HG03575 (cell line): ENCODE measurements around the gene ZBTB39.
"Not testable (repeated sequence)": the region's sequence is repeated elsewhere in the genome, so short reads cannot be mapped to it uniquely, and the experiment has no call there.

ENCODE experiments used
- ATAC-seq: cut with Tn5 transposase; IDR thresholded peaks from one replicate; pipeline ENCODE4 v1.9.1; 2021; ENCODE audit not compliant: unreplicated experiment, insufficient number of reproducible peaks, low FRiP score; ENCODE audit errors: extremely low read depth

The ZBTB39 gene

DNA sequence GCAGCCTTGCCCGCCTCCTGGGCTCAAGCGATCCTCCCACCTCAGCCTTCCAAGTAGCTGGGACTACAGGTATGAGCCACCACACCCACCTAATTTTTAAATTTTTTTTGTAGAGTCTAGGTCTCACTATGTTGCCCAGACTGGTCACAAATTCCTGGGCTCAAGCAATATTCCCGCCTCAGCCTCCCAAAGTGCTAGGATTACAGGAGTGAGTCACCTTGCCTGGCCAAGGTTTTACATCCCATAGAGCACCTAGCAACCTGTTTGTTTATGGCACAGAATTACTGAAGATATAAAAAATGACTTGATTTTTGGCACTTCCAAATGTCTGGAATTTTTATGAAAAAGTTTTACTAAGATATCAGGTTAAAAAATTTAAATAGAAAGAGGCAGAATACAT is 27.1 kb upstream of the ZBTB39 start:
- ATAC-seq, result no peak

DNA sequence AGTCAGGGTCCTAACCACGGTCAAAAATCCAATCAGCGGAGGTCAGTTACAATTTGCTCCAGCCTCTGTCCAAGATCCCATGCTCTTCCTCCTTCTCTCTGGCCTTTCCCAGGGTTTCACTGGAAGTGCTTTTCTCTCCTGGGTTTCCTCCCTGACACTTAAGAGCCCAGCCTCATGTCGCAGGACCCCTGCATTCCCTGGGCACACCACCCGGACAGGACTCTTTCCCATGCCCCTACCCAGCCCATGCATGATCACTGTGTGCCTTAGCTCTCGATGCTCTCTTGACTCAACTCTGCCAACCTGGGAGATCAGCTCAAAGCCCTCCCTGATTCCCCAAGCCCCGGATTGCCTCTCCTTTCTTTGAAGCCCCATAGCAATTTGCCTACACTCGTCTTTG is 25.4 kb upstream of the ZBTB39 start:
- no peak for ATAC-seq

DNA sequence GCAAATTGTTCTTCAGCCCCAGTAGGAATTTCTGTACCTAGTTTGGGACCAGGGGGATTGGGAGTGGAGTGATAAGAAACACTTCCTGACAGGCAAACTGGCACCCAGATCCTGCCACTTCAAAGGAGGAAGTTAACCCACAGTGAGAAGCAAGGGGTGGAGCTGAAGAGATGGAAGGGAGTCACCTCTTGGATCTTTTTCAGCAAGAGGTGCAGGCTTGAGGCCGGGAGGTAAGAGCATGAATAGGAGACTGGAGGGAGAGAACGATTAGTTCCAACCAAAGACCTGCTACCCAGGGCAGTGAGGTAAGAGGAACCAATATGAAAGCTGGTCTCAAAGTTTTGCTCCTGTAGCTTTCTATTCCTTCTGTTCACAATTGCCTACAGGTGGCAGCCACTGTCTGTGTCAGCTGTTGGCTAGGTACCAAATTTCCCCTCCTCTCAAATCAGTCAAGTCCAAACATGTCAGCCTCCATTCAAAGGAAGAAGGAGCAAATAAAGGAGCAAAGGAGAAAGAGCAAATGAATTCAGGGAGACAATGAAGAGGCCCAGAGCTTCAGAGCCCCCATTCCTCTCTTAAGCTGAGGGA is 24.9 kb upstream of the ZBTB39 start:
- no peak for ATAC-seq

DNA sequence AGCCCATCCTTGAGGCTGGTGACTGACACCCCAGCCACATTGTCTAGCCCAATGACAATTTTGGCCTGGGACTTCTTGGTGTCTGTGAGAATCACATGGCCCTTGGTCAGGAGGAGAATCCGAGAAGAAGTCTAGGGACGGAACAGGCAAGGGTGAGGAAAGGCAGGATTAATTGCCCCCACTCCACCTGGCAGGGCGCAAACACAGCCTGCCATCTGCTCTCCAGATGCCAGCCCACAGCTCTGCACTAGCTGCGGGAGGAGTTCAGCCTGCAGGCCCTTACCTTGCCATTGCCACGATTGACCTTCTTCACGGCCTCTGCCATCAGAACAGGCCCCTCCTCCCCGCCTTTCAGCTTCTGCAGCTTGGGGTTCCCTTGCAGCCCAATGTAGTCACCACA is 23.1 kb upstream of the ZBTB39 start:
- ATAC-seq, result no peak

DNA sequence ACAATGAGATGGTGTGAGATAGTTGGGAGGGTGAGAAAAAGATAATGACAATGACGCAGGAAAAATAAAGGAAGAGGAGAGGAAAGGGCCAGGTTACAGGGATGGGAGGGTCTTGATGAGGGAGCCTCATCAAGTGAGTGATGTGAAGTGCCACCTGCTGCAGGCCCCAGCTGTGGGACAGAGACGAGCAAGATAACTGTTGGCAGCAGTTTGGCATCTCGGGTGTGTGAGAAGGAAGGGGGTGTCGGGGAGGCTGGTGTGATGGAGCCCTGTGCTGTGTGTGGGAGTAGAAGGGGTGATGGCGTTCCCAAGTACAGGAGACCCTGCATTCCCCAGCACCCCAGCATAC is 21.4 kb upstream of the ZBTB39 start:
- no peak for ATAC-seq

DNA sequence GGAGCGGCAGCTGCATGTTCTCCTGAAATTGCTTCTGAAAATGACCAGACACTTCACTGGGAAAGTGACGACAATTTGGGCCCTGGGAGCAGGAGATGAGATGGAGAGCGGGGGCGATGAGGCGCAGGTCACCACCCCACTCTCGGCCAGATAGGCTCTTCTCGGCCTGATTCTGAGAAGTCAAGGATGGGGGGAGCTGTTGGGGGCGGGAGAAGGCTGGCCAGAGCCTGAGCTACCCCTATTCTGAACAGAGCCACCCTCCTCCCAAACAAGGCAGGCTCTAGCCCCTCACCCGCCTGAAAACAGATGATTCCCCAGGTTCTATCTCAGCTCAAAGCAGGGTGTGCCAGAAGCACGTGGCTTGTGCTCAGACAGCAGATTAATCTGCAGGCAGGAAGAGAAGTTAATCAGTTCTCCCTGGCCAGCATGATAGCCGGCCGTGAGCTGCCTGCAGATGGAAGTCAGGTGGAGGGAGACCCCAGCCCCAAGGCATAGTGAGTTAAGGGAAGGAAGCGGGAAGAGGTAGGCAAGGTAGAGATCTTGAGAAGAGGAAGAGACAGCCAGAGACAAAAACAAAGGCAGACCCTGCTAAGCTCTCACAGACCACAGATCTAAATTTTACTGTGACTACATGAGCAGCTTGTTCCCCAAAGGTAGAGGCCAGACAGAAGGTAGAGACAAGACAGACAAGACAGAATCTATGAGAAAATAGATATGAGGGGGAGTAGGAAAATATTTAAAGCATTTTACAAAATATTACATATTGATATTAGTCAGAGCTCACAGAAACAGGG is 20.9 kb upstream of the ZBTB39 start:
- no peak for ATAC-seq

DNA sequence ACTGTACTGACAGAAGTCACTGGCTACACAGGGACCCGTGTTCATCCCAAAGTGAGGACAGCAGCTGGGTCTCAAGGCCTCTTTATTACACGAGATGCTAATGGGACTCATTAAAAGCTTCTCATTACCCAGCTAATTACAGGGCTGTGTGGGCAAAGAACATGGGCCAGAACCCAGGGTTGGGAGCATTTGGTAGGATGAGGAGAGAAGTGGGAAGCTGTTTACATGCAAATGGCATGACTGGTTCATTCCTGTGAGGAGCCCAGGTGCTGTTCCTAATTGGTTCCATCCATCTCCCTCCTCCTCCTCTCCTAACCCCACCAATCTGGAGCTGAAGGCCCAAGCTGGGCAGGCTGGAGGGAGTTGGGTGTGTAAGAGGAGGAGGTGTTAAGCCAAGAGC is 18.9 kb upstream of the ZBTB39 start:
- no peak for ATAC-seq

DNA sequence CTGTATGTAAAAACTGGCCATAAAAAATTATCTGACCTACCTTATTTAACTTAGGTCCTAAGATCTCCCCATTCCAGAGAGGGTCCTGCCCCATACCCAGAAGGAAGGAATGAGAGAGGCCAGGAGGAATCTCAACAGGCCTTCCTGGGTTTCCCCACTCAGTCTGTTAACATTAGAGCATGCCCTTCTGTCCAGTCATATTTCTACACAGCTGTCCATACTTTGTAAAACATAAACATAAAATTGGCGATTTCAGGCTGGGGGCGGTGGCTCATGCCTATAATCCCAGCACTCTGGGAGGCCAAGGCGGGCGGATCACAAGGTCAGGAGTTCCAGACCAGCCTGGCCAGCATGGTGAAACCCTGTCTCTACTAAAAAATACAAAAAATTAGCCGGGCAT is 16.0 kb upstream of the ZBTB39 start:
- not testable (repeated sequence) for ATAC-seq

DNA sequence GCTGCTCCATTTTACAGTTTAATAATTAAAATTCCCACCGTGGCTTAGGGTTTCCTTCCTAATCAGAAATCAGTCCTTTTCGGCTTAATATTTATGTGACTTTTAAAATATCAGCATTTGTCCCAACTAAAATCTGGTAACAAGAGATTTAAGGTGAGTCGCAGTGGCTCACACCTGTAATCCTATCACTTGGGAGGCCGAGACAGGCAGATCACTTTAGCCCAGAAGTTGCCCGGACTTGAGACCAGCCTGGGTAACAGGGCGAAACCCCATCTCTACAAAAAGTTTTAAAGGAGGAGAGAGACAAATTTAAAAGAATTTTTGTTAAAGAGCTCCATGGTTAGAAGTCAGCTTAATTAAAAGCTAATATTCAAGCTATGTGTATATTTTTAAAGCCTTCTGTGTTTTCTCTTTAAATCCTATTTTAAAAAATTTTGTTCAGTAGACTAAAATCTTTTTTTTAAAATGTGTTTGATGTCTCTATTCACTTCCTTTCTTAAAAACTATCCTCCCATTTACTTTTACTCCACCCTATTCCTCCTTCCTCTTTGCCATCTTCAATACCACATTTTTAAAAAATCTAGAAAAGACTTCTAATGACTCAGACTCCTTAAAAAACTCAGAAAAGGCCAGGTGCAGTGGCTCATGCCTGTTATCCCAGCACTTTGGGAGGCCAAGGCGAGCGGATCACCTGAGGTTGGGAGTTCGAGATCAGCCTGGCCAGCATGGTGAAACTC is 13.8 kb upstream of the ZBTB39 start:
- ATAC-seq, result no peak

DNA sequence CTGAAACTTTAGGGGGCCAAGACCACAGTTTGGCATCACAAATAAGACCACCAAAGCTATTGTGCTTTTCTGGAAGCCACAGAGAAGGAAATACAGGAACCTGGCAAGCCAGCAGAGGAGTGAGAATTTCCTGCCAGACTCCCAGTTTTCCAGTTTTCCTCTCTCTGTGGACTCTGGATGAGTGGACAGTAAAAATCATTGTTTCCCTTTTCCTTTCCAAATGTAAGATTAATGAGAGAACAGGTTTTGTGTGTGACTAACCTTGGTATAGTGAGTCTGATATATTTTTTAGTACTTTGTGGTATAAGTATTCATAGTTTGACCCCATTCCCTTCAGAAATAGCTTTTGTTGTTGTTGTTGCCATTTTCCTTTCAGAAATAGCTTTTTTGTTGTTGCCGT is 12.6 kb upstream of the ZBTB39 start:
- ATAC-seq, result no peak

DNA sequence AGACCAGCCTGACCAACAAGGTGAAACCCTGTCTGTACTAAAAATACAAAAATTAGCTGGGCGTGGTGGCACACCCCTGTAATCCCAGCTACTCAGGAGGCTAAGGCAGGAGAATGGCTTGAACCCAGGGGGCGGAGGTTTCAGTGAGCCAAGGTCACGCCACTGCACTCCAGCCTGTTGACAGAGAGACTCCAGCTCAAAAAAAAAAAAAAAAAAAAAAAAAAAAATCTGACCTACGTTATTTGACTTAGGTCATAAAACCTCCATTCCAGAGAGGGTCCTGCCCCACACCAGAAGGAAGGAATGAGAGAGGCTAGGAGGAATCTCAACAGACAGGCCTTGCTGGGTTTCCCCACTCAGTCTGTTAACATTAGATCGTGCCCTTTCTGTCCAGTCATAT is 12.0 kb upstream of the ZBTB39 start:
- ATAC-seq, result not testable (repeated sequence)

DNA sequence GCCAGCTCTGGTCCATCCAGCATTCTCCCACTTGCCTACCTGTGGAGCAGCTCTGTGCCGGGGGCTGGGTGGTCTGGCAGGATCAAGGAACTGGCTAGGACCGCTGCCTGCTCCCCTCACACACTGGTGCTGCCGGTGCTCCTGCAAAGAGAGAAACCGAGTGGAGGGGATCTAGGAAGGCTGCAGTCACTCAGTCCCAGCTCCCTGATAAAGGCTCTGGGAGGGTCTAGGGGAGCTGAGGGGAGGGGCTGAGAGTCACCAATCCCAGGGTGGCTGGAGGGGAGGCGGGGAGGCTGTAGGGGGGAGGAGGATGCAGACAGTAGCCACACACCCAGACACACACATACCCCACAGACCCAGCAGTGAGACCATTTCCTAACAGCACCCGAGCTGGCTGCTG is 10.0 kb upstream of the ZBTB39 start, which contains the start of gene TAC3:
TAC3 (minus strand) TSS at position 182 of the 400 bp plus-strand sequence. CDS start 732 bp downstream, outside the sequence.
- ATAC-seq, result no peak

DNA sequence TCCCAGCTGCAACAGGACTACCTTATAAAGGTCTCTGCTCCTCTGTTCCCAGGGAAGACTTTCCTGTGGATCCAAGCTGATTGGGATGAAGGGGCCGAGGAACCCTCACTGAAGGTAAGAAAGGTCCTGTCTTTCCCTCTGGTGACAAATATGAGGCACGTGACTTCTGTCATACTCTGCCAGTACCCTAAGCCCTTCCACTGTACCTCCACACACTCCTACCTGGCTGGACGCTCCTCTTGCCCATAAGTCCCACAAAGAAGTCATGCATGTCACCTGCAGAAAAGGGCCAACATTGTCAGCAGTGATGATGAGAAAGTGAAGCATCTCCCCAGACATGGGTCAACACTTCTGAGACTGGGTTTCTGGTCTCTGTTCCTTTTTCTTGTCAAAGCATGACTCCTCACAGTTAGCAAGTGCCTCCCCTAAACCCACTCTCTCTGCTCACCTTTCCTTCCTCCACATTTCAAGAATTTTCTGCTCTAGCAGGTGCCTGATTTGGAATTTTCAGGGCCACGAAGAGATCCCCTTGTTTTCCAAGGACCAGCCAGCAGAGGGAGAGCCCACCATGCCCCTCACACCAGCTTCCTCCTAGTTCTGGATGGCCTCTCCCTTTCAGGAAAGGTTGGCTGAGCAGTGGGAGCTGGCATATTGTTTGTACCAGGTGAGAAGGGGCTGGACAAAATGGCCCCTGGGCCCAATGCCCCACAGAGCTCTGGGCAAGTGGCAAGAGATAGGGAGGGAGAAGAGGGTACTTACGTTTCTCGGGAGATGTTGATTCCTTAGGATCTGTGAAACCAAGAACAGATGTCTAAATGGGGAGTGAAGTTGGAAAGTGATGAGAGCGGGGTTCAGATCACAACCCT is 6.5 kb upstream of the ZBTB39 start:
- no peak for ATAC-seq

DNA sequence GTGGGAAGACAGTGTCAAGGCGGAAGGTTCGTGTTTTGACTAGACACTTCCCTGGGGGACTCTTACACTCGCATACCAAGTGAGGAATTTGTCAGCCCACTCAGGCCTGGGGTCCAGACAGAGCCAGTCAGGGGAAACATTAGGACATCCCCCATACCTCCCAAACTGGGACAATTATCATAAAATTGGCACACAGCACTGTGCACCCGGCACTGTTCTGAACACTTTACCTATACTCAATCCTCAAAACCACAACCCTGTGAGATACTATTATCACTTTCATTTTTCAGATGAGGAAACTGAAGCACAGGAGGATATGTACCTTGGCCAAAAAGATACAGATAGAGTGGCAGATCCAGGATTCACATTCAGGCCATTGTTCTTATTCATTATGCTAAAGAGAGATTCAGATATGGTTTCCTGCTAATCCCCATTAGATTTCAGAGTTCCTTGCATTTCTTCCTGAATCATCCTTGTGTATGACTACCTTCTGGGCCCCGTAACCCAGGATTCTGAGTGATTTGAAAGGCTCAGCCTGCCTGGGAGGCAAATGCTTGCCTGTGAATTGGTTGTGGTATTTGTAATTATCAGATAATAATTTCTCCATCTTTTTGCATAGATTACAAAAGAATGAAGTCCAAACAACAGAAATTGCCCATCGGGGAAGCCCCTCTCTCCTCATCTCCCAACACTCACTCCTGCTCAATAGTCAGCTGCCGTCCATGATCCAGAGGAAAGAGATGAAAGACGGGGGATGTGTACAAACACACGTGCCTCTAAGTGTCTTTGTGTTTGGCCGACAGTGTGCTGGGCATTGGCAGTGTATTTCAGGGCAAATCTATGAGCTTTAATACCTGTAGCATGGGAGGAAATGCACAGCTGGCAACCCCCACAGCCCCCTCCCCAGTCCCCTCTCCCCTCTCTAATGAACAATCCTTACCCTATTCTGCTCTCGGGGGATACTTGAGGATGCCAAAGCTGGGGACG is 5.4 kb upstream of the ZBTB39 start:
- ATAC-seq, result no peak

DNA sequence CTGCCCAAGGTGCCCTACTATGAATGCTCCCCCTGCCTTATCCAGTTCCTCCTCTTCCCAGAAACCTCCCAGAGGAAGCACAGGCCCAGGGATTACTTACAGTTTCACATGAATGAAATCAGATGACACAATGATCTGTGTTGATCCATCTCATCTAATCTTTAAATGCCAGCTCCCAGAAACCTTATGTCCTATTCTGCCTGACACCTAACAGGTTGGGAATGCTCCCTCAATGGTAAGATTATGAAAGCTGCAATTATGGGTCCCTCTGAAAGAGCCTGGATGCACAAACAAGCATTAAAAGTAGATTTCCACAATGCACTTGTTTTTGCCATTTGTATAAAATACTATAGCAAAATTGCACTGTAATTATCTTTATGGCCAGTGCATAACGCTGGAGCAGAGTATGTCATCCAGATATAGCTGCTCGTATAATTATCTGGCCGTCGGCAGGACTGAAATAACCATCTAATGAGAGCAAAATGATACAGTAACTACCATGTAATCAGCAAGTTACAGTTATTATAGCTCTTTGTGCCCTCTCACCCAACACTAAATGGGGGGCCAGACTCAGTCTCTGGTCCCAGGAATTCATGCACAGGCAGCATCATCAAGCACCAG is 4.4 kb upstream of the ZBTB39 start:
- no peak for ATAC-seq

DNA sequence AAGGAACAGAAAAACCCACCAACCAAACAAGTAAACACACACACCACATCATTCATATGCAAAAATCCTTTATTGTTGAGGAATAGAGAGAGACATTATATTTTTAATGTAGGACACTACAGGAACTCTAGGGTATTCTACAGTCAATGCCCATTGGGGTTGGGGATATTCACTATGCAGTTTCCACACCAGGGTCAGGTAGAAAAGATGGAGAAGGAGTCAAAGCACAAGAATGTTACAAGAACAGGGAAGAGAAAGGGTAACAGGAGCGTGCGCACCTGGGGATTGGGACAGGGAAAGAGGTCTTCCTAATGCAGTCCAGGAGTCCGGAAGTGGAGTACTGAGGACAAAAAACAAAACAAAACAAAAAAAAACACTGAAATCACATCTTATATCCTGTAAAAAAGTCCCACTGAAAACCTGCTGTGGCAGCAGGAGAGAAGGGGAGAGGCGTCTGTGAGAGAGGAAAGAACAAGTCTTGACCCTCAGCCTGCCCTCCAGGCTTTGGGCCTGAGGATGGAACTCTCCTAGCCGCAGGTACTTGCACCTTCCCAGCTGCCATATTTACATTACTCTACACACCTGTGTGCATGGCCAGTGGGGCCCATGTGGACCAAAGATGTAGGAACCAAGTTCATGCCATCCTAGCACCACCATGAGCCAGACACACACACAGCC is 3.7 kb upstream of the ZBTB39 start:
- ATAC-seq, result no peak

DNA sequence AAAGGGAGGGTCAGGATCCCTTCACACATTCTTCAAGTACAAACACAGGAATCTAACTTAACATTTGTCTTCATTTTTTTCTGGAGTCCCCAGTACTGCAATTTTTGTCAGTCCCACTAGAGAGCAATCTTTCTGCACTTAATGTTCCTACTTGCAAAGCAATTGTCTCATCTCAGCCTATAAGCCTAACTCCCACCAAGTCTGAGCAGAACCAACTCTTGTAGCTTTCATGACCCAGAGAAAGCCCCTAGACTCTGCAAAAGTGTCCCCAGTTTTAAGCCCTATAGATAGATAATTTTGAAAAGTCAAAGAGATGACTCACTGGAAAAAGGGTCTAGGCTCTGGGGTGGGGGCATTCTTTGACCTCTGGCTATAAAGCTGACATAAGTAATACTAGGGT is 1.8 kb upstream of the ZBTB39 start:
- no peak for ATAC-seq
